Omental fat pad (tissue), 4 donors: ENCODE results near the gene ZNFX1. TPM values are rescaled to one million over a fixed set of nuclear protein-coding genes. Genes with fewer than 3 reads are reported as not detected.

Experiments used
- ATAC-seq: fragments of 150-250 bp; one replicate; pipeline ENCODE4 v1.9.1; 2016; ENCODE audit warnings: mild to moderate bottlenecking, moderate library complexity; ENCODE audit not compliant: low FRiP score
- DNase-seq: peaks from one replicate; pipeline ENCODE4 v3.0.0-alpha.2; 2019; ENCODE audit warnings: low spot score
- total RNA-seq, 4 donors: library from RNA; depleted of rRNA; stranded (reverse); fragments of >200 nt; gene quantifications; one replicate each; pipeline ENCODE4 v1.1.0, GENCODE V29; 2016
- TF ChIP-seq, protein P1 (sequence below), 3 donors: fragments of 450-650 bp; IDR thresholded peaks; one replicate each; pipeline ENCODE4 v1.5.1; 2016 to 2017; ENCODE audit warnings: antibody characterized with exemption in 3 of 3, mild to moderate bottlenecking in 3 of 3, moderate library complexity in 2 of 3

The ZNFX1 gene
- total RNA-seq, 4 donors from 2014 or later: 40.5 to 106 (median 54.8) TPM

DNA sequence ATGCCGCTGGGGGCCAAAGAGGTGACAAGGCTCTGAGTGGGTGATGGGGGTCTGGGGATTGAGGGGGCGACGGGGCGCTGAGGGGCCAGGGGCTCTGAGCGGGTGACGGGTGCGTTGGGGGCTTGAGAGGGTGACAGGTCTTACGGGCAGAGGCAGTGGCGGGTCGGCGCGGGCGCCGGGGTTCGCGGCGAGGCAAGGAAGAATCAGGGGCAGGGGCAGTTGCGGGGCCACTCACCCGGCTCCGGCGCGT is 146 bp downstream of the ZNFX1 start:
- ATAC-seq: no peak
- no peak for DNase-seq
- TF ChIP-seq, protein P1, sequence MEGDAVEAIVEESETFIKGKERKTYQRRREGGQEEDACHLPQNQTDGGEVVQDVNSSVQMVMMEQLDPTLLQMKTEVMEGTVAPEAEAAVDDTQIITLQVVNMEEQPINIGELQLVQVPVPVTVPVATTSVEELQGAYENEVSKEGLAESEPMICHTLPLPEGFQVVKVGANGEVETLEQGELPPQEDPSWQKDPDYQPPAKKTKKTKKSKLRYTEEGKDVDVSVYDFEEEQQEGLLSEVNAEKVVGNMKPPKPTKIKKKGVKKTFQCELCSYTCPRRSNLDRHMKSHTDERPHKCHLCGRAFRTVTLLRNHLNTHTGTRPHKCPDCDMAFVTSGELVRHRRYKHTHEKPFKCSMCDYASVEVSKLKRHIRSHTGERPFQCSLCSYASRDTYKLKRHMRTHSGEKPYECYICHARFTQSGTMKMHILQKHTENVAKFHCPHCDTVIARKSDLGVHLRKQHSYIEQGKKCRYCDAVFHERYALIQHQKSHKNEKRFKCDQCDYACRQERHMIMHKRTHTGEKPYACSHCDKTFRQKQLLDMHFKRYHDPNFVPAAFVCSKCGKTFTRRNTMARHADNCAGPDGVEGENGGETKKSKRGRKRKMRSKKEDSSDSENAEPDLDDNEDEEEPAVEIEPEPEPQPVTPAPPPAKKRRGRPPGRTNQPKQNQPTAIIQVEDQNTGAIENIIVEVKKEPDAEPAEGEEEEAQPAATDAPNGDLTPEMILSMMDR (IDR thresholded peaks at IDR 0.05): no peak

DNA sequence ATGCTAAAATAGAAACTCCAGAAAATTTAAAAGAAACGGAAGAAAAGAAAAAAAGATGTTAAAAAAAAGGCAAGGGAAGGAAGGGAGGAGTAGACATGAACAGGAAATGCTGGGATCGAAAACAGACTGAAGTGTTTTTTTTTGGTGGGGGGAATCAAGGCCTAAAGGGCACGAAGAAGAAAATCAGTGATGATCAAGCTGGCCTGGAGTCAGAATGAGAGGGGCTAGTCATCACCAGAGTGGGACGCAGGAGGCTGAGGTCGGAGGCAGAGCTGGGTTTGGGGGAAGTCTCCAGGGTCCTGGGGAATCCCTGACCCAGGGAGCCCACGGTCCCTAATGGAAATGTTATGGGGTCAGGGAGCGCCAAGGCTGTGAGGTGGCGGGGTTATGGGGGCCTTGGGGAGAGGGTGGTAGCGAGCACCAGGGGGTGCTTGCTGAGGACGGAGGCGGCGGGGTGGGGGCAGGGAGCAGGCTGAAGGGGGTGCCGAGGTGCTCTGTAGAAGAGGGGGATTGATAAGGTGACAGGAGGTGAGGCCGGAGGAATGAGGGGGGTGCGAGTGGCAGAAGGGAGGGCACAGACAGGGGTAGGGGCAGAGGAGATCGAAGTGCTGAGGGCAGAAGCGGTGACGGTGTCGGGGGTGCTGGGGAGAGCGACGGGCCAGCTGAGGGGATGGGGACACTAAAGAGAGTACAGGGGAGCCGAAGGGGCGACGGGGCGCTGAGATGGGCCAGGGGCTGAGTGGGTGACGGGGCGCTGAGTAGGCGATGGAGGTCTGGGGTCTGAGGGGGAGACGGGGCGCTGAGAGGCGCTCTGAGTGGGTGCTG is 684 bp downstream of the ZNFX1 start:
- DNase-seq (no peak), ATAC-seq (no peak)
- TF ChIP-seq, protein P1 (IDR thresholded peaks at IDR 0.05): no peak

DNA sequence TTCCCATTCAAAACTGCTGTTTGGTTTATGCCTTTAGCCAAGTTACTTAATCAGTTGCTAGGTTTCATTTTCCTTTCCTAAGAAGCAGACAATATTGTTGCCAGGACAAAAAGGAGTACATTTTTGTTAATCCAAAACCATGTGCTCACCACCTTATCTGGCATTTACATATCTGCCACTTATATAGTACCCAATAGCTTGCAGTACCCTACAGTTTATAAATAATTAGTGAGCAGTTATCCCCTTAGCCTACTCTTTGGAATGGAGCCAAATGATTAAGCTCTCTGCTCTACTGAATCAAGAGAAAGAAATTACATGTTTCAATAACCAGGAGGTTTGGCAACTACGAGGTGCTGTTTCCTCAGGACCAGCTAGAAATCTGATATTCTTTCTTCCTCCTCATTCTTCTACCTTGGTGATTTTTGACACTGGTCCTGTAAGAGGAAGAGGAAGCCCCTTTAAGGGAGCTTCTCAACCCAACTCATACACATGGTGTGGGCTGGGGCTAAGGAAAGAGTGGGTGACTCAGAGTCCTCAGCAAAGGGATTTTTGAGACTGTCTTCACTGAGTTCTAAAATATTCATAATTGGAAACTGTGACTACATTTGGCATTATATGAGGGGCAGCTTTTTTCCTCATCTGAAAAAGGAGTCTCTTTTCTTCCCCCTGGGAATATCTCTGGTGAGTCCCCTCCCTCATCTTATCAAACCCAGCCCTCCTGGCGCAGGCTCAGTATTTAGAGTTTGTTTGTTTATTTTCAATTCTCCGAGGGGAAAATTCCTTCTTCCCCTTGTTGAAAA is 1.5 kb downstream of the ZNFX1 start:
- TF ChIP-seq, protein P1 (IDR thresholded peaks at IDR 0.05): no peak
- DNase-seq (no peak), ATAC-seq (peak; percentile 42)

DNA sequence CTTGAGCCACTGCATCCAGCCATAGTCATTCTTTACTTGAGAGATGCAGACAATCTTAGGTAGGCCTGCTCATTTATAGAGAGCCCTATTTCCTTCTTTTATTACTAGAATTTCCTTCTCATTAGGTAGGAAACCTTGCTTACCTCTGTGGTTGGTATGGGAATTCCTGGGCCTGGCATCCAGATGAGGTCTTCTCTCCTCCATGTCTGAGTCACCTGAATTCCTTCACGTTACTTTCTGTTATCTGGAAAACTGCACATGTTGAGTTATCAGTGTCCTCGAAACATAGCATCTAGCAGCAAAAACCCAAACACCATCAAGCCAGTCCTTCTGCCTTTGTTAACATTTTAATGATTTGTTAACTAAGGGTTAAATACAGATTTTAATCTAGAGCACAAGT is 2.2 kb downstream of the ZNFX1 start:
- DNase-seq (no peak), ATAC-seq (no peak)
- TF ChIP-seq, protein P1 (IDR thresholded peaks at IDR 0.05): no peak

DNA sequence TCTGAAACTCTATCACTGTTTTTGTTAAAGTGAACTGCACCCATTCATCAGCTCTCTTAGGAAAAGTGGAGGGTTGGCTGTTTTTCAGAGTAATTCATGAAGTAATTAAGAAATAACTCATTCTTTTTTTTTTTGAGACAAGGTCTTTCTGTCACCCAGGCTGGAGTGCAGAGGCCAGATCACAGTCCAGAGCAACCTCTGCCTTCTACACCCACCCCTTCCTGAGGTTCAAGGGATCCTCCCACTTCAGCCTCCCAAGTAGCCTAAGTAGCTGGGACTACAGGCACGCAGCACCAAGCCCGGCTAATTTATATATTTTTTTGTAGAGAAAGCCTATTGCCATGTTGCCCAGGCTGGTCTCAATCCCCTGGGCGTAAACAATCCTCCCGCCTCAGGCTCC is 2.6 kb downstream of the ZNFX1 start:
- TF ChIP-seq, protein P1 (IDR thresholded peaks at IDR 0.05): no peak
- no peak for ATAC-seq
- DNase-seq: no peak

DNA sequence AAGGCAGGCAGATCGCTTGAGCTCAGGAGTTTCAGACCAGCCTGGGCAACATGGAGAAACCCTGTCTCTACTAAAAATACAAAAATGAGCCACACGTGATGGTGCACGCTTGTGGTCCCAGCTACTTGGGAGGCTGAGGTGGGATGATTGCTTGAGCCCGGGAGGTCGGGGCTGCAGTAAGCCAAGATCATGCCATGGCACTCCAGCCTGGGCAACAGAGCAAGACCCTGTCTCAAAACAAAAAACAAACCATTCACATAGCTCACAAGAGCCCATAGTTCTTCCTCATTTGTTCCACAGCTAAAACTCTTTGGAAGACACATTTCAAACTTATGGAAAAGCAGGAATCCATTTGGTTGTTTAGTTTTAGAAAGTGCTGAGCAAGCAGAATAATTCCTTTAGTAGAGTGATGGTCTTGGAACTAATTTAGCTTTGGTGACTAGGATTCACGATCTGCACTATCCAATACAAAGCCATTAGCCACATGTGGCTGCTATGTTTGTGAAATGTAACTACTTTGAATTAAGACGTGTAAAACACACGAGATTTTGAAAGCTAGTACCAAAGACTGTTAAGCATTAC is 4.1 kb downstream of the ZNFX1 start:
- TF ChIP-seq, protein P1 (IDR thresholded peaks at IDR 0.05): no peak
- no peak for ATAC-seq
- no peak for DNase-seq
